ENCODE results near the gene ALX4. TPM values are rescaled to one million over a fixed set of nuclear protein-coding genes. Genes with fewer than 3 reads are reported as not detected.
A peak's percentile ranks its signal among the peaks of the same experiment; 100 is the strongest.

The ALX4 gene
- total RNA-seq (2014; rRNA removed; shearing (Covaris generic); ENCODE audit: low replicate concordance), result not detected in 2 replicates

GRCh38 chr11:44309478-44310205, at the start of gene ALX4:
Gene ALX4 (minus strand): TSS chr11:44310139. CDS start chr11:44310062, 77 bp downstream.
- Histone ChIP-seq H3K36me3 (ENCODE audit: insufficient read depth, low read length) (no peaks in the 10 kb centered on the region), H3K27ac (ENCODE audit: low read length) (no peak within 1 kb of the TSS), H3K9ac (ENCODE audit: low read length) (no peak within 1 kb of the TSS), H3K4me1 (ENCODE audit: low read length) (no peaks in the 10 kb centered on the region), H2AFZ (ENCODE audit: low read length) (no peak within 1 kb of the TSS), H3K79me2 (ENCODE audit: low read length) (no peaks in the 10 kb centered on the region), H4K20me1 (ENCODE audit: insufficient read depth, low read depth, low read length) (no peaks in the 10 kb centered on the region), H3K9me2 (replicated peaks; ENCODE audit: insufficient read depth, low read length) (no peaks in the 10 kb centered on the region), H3K4me2 (ENCODE audit: low read depth, low read length, poor library complexity, severe bottlenecking) (no peak within 1 kb of the TSS), H3K4me3 (ENCODE audit: low read length) (no peak within 1 kb of the TSS), H3K27me3 (ENCODE audit: low read length) (no peaks in the 10 kb centered on the region), H3K9me3 (ENCODE audit: low read length) (no peaks in the 10 kb centered on the region)
- no peak for DNase-seq

GRCh38 chr11:44359162-44359561, 49.2 kb upstream of the ALX4 start:
- Histone ChIP-seq H3K4me1 (ENCODE audit: low read length) (no peaks in the 10 kb centered on the region), H4K20me1 (ENCODE audit: insufficient read depth, low read depth, low read length) (no peaks in the 10 kb centered on the region), H3K4me2 (ENCODE audit: low read depth, low read length, poor library complexity, severe bottlenecking) (no peak overlapping the region), H3K4me3 (ENCODE audit: low read length) (no peak overlapping the region), H2AFZ (ENCODE audit: low read length) (no peak overlapping the region), H3K9me3 (ENCODE audit: low read length) (no peaks in the 10 kb centered on the region), H3K9me2 (replicated peaks; ENCODE audit: insufficient read depth, low read length) (no peaks in the 10 kb centered on the region), H3K27ac (ENCODE audit: low read length) (no peak overlapping the region), H3K36me3 (ENCODE audit: insufficient read depth, low read length) (no peaks in the 10 kb centered on the region), H3K9ac (ENCODE audit: low read length) (no peak overlapping the region), H3K79me2 (ENCODE audit: low read length) (no peaks in the 10 kb centered on the region), H3K27me3 (ENCODE audit: low read length) (no peaks in the 10 kb centered on the region)
- no peak for DNase-seq

DNA sequence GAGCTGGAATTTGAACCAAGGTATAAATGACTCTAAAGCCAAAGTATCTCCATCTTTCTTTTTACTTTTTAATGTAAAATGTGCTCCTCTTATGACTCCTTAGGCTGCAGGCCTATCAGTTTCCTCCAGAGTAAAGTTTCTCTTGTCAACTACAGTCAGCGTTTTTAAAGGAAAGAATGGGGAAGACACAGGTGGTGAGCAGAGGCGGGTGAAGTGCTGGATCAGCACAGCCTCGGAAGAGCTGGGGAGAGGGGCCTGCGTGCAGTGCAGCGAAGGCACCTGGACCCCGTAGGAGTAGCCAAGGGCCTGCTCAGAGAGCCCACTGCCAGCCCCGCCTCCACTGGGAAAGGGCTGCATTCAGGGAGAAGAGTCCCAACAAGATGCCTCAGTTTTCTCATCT, 48.8 kb upstream of the ALX4 start:
- H3K4me3 ChIP-seq (ENCODE audit: low read length), result no peak overlapping the region
- no peak overlapping the region for H3K9ac ChIP-seq (ENCODE audit: low read length)
- H3K9me2 ChIP-seq (replicated peaks; ENCODE audit: insufficient read depth, low read length), result no peaks in the 10 kb centered on the region
- no peak overlapping the region for H3K4me2 ChIP-seq (ENCODE audit: low read depth, low read length, poor library complexity, severe bottlenecking)
- no peaks in the 10 kb centered on the region for H3K27me3 ChIP-seq (ENCODE audit: low read length)
- no peaks in the 10 kb centered on the region for H4K20me1 ChIP-seq (ENCODE audit: insufficient read depth, low read depth, low read length)
- H3K9me3 ChIP-seq (ENCODE audit: low read length), result no peaks in the 10 kb centered on the region
- H3K79me2 ChIP-seq (ENCODE audit: low read length), result no peaks in the 10 kb centered on the region
- H3K27ac ChIP-seq (ENCODE audit: low read length), result no peak overlapping the region
- DNase-seq, result no peak
- H2AFZ ChIP-seq (ENCODE audit: low read length), result no peak overlapping the region
- H3K4me1 ChIP-seq (ENCODE audit: low read length), result no peaks in the 10 kb centered on the region
- H3K36me3 ChIP-seq (ENCODE audit: insufficient read depth, low read length), result no peaks in the 10 kb centered on the region

GRCh38 chr11:44357711-44358110, 47.8 kb upstream of the ALX4 start:
- Histone ChIP-seq H3K9me3 (ENCODE audit: low read length) (no peaks in the 10 kb centered on the region), H3K36me3 (ENCODE audit: insufficient read depth, low read length) (no peaks in the 10 kb centered on the region), H3K9ac (ENCODE audit: low read length) (no peak overlapping the region), H4K20me1 (ENCODE audit: insufficient read depth, low read depth, low read length) (no peaks in the 10 kb centered on the region), H3K4me3 (ENCODE audit: low read length) (no peak overlapping the region), H3K4me2 (ENCODE audit: low read depth, low read length, poor library complexity, severe bottlenecking) (no peak overlapping the region), H3K27ac (ENCODE audit: low read length) (no peak overlapping the region), H3K9me2 (replicated peaks; ENCODE audit: insufficient read depth, low read length) (no peaks in the 10 kb centered on the region), H3K27me3 (ENCODE audit: low read length) (no peaks in the 10 kb centered on the region), H3K4me1 (ENCODE audit: low read length) (no peaks in the 10 kb centered on the region), H2AFZ (ENCODE audit: low read length) (no peak overlapping the region), H3K79me2 (ENCODE audit: low read length) (no peaks in the 10 kb centered on the region)
- no peak for DNase-seq

DNA sequence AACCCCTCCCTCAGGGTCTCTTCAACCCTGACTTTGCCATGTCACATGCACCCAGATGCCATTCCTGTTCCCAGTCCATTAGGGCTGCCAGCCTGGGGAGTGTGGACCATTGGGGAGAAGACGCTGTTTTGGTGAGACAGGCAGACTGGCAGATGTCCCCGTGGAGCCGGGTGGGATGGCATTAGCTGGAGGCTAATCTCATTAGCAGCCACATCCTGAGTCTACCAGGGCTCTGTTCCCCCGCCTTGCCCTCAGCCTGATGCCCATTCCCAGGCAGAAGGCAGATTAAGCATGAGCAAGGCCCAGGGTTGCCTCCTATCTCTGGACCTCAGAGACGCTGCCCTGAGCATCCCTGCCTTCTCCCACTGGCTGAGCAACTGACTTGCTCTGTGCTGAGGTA, 46.4 kb upstream of the ALX4 start:
- H3K9me3 ChIP-seq (ENCODE audit: low read length), result no peaks in the 10 kb centered on the region
- H3K9ac ChIP-seq (ENCODE audit: low read length), result no peak overlapping the region
- no peaks in the 10 kb centered on the region for H3K9me2 ChIP-seq (replicated peaks; ENCODE audit: insufficient read depth, low read length)
- H3K4me2 ChIP-seq (ENCODE audit: low read depth, low read length, poor library complexity, severe bottlenecking), result no peak overlapping the region
- no peak overlapping the region for H2AFZ ChIP-seq (ENCODE audit: low read length)
- H3K4me3 ChIP-seq (ENCODE audit: low read length), result no peak overlapping the region
- no peaks in the 10 kb centered on the region for H3K27me3 ChIP-seq (ENCODE audit: low read length)
- no peak for DNase-seq
- H3K4me1 ChIP-seq (ENCODE audit: low read length), result peaks cover 3% of the 10 kb centered on the region
- no peaks in the 10 kb centered on the region for H3K36me3 ChIP-seq (ENCODE audit: insufficient read depth, low read length)
- H3K79me2 ChIP-seq (ENCODE audit: low read length), result no peaks in the 10 kb centered on the region
- no peak overlapping the region for H3K27ac ChIP-seq (ENCODE audit: low read length)
- no peaks in the 10 kb centered on the region for H4K20me1 ChIP-seq (ENCODE audit: insufficient read depth, low read depth, low read length)

GRCh38 chr11:44351898-44352498, 42.1 kb upstream of the ALX4 start:
- Histone ChIP-seq H3K4me3 (ENCODE audit: low read length) (no peak overlapping the region), H3K9me3 (ENCODE audit: low read length) (no peaks in the 10 kb centered on the region), H3K4me1 (ENCODE audit: low read length) (peaks cover 7% of the 10 kb centered on the region), H3K9ac (ENCODE audit: low read length) (no peak overlapping the region), H2AFZ (ENCODE audit: low read length) (no peak overlapping the region), H3K4me2 (ENCODE audit: low read depth, low read length, poor library complexity, severe bottlenecking) (no peak overlapping the region), H3K27ac (ENCODE audit: low read length) (no peak overlapping the region), H3K9me2 (replicated peaks; ENCODE audit: insufficient read depth, low read length) (no peaks in the 10 kb centered on the region), H3K36me3 (ENCODE audit: insufficient read depth, low read length) (no peaks in the 10 kb centered on the region), H4K20me1 (ENCODE audit: insufficient read depth, low read depth, low read length) (no peaks in the 10 kb centered on the region), H3K27me3 (ENCODE audit: low read length) (no peaks in the 10 kb centered on the region), H3K79me2 (ENCODE audit: low read length) (no peaks in the 10 kb centered on the region)
- DNase-seq, result peak; percentile 57

DNA sequence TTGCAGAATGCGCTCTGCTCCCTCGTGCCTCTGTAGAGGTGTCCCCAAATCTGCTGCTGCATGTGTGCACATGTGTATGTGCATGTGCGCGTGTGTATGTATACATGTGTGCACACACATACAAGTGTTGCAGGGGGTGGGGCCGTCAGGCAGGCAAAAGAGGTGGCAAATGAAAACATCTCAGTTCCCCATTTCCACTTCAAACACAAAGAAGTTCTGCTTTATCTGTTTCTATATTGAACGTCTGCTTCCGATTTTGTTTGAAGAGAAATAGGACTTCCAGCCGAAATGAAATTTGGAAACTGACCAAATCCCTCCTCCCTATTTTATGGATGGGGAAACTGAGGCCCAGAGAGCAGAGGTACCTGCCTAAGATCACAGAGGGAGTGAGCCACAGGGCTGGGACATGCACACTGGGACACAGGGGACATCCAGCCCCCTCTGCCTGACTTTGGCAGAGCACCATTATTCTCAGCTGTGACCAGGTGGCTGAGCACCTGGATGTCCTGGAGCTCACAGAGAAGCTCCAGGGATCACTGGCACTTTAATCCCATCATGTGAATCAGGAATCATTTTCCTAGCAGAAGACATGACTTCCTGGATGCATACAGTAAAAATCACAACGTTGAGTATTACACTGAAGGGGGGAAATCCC, 41.2 kb upstream of the ALX4 start:
- Histone ChIP-seq H3K36me3 (ENCODE audit: insufficient read depth, low read length) (no peaks in the 10 kb centered on the region), H3K79me2 (ENCODE audit: low read length) (no peaks in the 10 kb centered on the region), H2AFZ (ENCODE audit: low read length) (no peak overlapping the region), H3K4me1 (ENCODE audit: low read length) (peaks cover 7% of the 10 kb centered on the region), H3K4me2 (ENCODE audit: low read depth, low read length, poor library complexity, severe bottlenecking) (no peak overlapping the region), H3K9ac (ENCODE audit: low read length) (no peak overlapping the region), H3K27ac (ENCODE audit: low read length) (no peak overlapping the region), H3K27me3 (ENCODE audit: low read length) (no peaks in the 10 kb centered on the region), H4K20me1 (ENCODE audit: insufficient read depth, low read depth, low read length) (no peaks in the 10 kb centered on the region), H3K4me3 (ENCODE audit: low read length) (no peak overlapping the region), H3K9me2 (replicated peaks; ENCODE audit: insufficient read depth, low read length) (no peaks in the 10 kb centered on the region), H3K9me3 (ENCODE audit: low read length) (no peaks in the 10 kb centered on the region)
- DNase-seq, result peak; percentile 52

GRCh38 chr11:44349328-44349727, 39.4 kb upstream of the ALX4 start:
- no peak overlapping the region for H3K27ac ChIP-seq (ENCODE audit: low read length)
- H3K9ac ChIP-seq (ENCODE audit: low read length), result no peak overlapping the region
- no peak overlapping the region for H2AFZ ChIP-seq (ENCODE audit: low read length)
- no peaks in the 10 kb centered on the region for H4K20me1 ChIP-seq (ENCODE audit: insufficient read depth, low read depth, low read length)
- no peak for DNase-seq
- no peaks in the 10 kb centered on the region for H3K27me3 ChIP-seq (ENCODE audit: low read length)
- peaks cover 7% of the 10 kb centered on the region for H3K4me1 ChIP-seq (ENCODE audit: low read length)
- H3K9me2 ChIP-seq (replicated peaks; ENCODE audit: insufficient read depth, low read length), result no peaks in the 10 kb centered on the region
- no peaks in the 10 kb centered on the region for H3K36me3 ChIP-seq (ENCODE audit: insufficient read depth, low read length)
- no peaks in the 10 kb centered on the region for H3K79me2 ChIP-seq (ENCODE audit: low read length)
- H3K9me3 ChIP-seq (ENCODE audit: low read length), result no peaks in the 10 kb centered on the region
- no peak overlapping the region for H3K4me3 ChIP-seq (ENCODE audit: low read length)
- no peak overlapping the region for H3K4me2 ChIP-seq (ENCODE audit: low read depth, low read length, poor library complexity, severe bottlenecking)
